ENCODE measurements around the gene SGSM1. TPM values are rescaled to one million over a fixed set of nuclear protein-coding genes. Genes with fewer than 3 reads are reported as not detected.

SGSM1 gene
- polyA plus RNA-seq, 1 experiment, result not detected

GRCh38 chr22:24968066-24968561, 162.1 kb downstream of the SGSM1 start:
- DNase-seq (ENCODE audit: low read depth, low spot score), result no peak
- TF ChIP-seq, protein P1, sequence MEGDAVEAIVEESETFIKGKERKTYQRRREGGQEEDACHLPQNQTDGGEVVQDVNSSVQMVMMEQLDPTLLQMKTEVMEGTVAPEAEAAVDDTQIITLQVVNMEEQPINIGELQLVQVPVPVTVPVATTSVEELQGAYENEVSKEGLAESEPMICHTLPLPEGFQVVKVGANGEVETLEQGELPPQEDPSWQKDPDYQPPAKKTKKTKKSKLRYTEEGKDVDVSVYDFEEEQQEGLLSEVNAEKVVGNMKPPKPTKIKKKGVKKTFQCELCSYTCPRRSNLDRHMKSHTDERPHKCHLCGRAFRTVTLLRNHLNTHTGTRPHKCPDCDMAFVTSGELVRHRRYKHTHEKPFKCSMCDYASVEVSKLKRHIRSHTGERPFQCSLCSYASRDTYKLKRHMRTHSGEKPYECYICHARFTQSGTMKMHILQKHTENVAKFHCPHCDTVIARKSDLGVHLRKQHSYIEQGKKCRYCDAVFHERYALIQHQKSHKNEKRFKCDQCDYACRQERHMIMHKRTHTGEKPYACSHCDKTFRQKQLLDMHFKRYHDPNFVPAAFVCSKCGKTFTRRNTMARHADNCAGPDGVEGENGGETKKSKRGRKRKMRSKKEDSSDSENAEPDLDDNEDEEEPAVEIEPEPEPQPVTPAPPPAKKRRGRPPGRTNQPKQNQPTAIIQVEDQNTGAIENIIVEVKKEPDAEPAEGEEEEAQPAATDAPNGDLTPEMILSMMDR (IDR thresholded peaks at IDR 0.05; ENCODE audit: low read depth, low read length), result no peak
- ChIA-PET POLR2A (interaction anchor here (0.6 kb wide), 1 partner anchor 104 kb away, joined by 8 read pairs; no protein-coding TSS in a partner anchor), CTCF (no interaction called here)
- no peaks in the 10 kb centered on the region for H3K27me3 ChIP-seq (ENCODE audit: control insufficient read depth, insufficient read depth, low read length)
- H3K27ac ChIP-seq (ENCODE audit: low read depth, low read length), result no peak overlapping the region
- H3K4me3 ChIP-seq (ENCODE audit: low read depth, low read length), result no peak overlapping the region
- no peaks in the 10 kb centered on the region for H3K9me3 ChIP-seq (ENCODE audit: control insufficient read depth, insufficient read depth, low read length)

GRCh38 chr22:24969560-24970301, 163.7 kb downstream of the SGSM1 start:
- Histone ChIP-seq H3K27ac (ENCODE audit: low read depth, low read length) (no peak overlapping the region), H3K9me3 (ENCODE audit: control insufficient read depth, insufficient read depth, low read length) (no peaks in the 10 kb centered on the region), H3K4me3 (ENCODE audit: low read depth, low read length) (no peak overlapping the region), H3K27me3 (ENCODE audit: control insufficient read depth, insufficient read depth, low read length) (no peaks in the 10 kb centered on the region)
- POLR2A ChIA-PET, result no interaction called here
- CTCF ChIA-PET, result no interaction called here
- TF ChIP-seq, protein P1 (IDR thresholded peaks at IDR 0.05; ENCODE audit: low read depth, low read length), result no peak
- DNase-seq (ENCODE audit: low read depth, low spot score), result no peak

- DNase-seq (ENCODE audit: low read depth, low spot score), result no peak
- Histone ChIP-seq H3K27me3 (ENCODE audit: control insufficient read depth, insufficient read depth, low read length) (no peaks in the 10 kb centered on the region), H3K9me3 (ENCODE audit: control insufficient read depth, insufficient read depth, low read length) (no peaks in the 10 kb centered on the region), H3K27ac (ENCODE audit: low read depth, low read length) (no peak overlapping the region), H3K4me3 (ENCODE audit: low read depth, low read length) (no peak overlapping the region)
- CTCF ChIA-PET, result no interaction called here
- POLR2A ChIA-PET, result no interaction called here
- TF ChIP-seq, protein P1 (IDR thresholded peaks at IDR 0.05; ENCODE audit: low read depth, low read length), result no peak
Measured at GRCh38 chr22:24972369-24972768, 166.4 kb downstream of the SGSM1 start.

DNA sequence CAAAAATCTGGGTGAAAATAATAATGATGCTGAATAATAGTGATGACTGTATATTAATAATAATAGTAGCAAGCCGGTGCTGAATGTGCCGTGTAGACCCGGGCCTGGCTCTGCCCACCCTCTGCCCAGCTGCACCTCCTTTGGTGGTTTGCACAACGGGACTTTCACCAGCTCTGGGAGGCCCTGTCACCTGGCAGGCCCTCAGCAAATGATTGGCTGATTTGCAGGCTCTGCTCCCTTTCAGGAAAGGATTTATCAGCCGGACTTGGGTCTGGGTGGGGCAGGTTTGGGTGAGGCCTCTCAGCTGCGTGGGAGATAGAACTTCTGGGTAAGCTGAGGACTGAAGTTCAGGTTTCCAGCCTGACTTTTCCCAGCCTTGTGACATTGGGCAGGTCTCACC, 167.9 kb downstream of the SGSM1 start:
- Histone ChIP-seq H3K9me3 (ENCODE audit: control insufficient read depth, insufficient read depth, low read length) (no peaks in the 10 kb centered on the region), H3K4me3 (ENCODE audit: low read depth, low read length) (no peak overlapping the region), H3K27me3 (ENCODE audit: control insufficient read depth, insufficient read depth, low read length) (no peaks in the 10 kb centered on the region), H3K27ac (ENCODE audit: low read depth, low read length) (no peak overlapping the region)
- TF ChIP-seq, protein P1 (IDR thresholded peaks at IDR 0.05; ENCODE audit: low read depth, low read length), result no peak
- POLR2A ChIA-PET, result interaction anchor here (1.0 kb wide), 1 partner anchor 21 kb away, joined by 3 read pairs; no protein-coding TSS in a partner anchor
- CTCF ChIA-PET, result no interaction called here
- DNase-seq (ENCODE audit: low read depth, low spot score), result no peak

- TF ChIP-seq, protein P1 (IDR thresholded peaks at IDR 0.05; ENCODE audit: low read depth, low read length), result no peak
- H3K27ac ChIP-seq (ENCODE audit: low read depth, low read length), result no peak overlapping the region
- no peaks in the 10 kb centered on the region for H3K9me3 ChIP-seq (ENCODE audit: control insufficient read depth, insufficient read depth, low read length)
- POLR2A ChIA-PET, result interaction anchor here (0.7 kb wide), 1 partner anchor 18 kb away, joined by 4 read pairs; no protein-coding TSS in a partner anchor
- H3K4me3 ChIP-seq (ENCODE audit: low read depth, low read length), result no peak overlapping the region
- CTCF ChIA-PET, result no interaction called here
- DNase-seq (ENCODE audit: low read depth, low spot score), result no peak
- H3K27me3 ChIP-seq (ENCODE audit: control insufficient read depth, insufficient read depth, low read length), result no peaks in the 10 kb centered on the region
Measured at GRCh38 chr22:24975125-24975640, 169.2 kb downstream of the SGSM1 start.
